ENCODE results near the gene GRHL1. TPM values are rescaled to one million over a fixed set of nuclear protein-coding genes. Genes with fewer than 3 reads are reported as not detected.

GRHL1 gene
- 10.5 and 11.6 TPM in 2 replicates for total RNA-seq (2022)
- percentile 64 among the genes with signal in this experiment for Bru-seq, nascent RNA
- BruChase-seq, experiment 1, labeled RNA remaining after a 2-hour chase: percentile 60 among the genes with signal in this experiment
- BruChase-seq, experiment 2, labeled RNA remaining after a 6-hour chase: percentile 50 among the genes with signal in this experiment
- long read RNA-seq, transcript GRHL1-201 (16 exons, 3,563 nt): major isoform, 11 of 17 reads
- long read RNA-seq, partial matches to known transcripts: 0 of 17 reads
- long read RNA-seq, other reads (novel, unspliced or antisense): 6 of 17 reads

DNA sequence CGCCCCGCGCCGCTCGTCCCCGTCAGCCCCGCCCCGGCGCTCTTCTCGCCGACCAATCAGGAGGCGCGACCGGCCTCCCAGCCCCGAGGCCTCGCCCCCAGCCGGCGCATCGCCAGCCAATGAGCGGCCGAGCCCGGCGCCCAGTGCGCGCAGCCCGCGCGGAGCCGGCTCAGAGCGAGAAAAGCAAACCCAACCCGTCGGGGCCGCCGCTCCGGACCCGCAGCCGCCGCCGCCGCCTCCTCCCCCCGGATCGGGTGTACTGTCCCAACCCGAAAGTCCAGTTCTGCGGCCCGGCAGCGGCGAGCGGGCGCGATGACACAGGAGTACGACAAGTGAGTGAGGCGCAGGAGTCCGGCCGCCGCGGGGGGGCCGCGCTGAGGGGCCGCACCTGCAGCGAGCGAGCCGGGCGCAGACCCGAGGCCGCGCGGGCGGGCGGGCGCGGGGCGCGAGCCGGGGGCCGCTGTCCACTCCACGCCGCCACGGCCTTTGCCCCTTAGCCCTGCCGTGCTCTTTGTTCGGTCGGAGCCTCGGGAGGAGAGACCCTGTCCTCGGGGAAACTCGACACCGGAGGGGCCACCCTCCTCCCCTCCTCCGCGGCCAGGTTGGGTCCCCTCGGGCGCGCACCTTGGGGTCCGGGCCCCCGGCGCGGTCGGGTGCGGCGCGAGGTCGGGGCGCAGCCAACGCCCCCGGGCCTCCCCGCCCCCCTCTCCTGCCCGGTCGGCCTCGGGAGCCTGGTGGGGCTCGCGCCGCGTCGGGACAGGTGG, at the start of gene GRHL1:
GRHL1 (plus strand) TSS at position 172 of the 764 bp plus-strand sequence; CDS start at position 313, 141 bp downstream.
- Mint-ChIP-seq H3K9me3 (ENCODE audit: unreplicated experiment) (no peaks in the 10 kb centered on the region), H3K4me1 (ENCODE audit: low read depth, unreplicated experiment) (peaks cover 14% of the 10 kb centered on the region), H3K27me3 (ENCODE audit: insufficient read depth, unreplicated experiment) (peaks cover 4% of the 10 kb centered on the region), H3K36me3 (ENCODE audit: insufficient read depth, unreplicated experiment) (peaks cover 9% of the 10 kb centered on the region), H3K27ac (ENCODE audit: unreplicated experiment) (peak within 1 kb of the TSS; percentile 7), H3K4me3 (ENCODE audit: unreplicated experiment) (peak within 1 kb of the TSS; percentile 79)
- H3K9me3 ChIP-seq: no peaks in the 10 kb centered on the region
- no peaks in the 10 kb centered on the region; the same call in none of the 2 replicates for H3K36me3 ChIP-seq (ENCODE audit: control insufficient read depth, insufficient read depth, low read length)
- ChIA-PET POLR2A (no interaction called here), CTCF (interaction anchor here (0.6 kb wide), 1 partner anchor 56 kb away, joined by 3 read pairs; no protein-coding TSS in a partner anchor)
- TF ChIP-seq, protein P1, sequence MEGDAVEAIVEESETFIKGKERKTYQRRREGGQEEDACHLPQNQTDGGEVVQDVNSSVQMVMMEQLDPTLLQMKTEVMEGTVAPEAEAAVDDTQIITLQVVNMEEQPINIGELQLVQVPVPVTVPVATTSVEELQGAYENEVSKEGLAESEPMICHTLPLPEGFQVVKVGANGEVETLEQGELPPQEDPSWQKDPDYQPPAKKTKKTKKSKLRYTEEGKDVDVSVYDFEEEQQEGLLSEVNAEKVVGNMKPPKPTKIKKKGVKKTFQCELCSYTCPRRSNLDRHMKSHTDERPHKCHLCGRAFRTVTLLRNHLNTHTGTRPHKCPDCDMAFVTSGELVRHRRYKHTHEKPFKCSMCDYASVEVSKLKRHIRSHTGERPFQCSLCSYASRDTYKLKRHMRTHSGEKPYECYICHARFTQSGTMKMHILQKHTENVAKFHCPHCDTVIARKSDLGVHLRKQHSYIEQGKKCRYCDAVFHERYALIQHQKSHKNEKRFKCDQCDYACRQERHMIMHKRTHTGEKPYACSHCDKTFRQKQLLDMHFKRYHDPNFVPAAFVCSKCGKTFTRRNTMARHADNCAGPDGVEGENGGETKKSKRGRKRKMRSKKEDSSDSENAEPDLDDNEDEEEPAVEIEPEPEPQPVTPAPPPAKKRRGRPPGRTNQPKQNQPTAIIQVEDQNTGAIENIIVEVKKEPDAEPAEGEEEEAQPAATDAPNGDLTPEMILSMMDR (IDR thresholded peaks at IDR 0.05; ENCODE audit: insufficient read depth in 1 of 2, low read depth in 1 of 2, low read length in 1 of 2, severe bottlenecking in 1 of 2, unreplicated experiment in 1 of 2): no peak
- DNase-seq: peak; percentile 92 to 98
- BruUV-seq (replicated peaks): no TSS peak
- peak within 1 kb of the TSS; percentile 86 for H3K4me3 ChIP-seq (ENCODE audit: low read depth, low read length)
- H3K27me3 ChIP-seq (replicated peaks; ENCODE audit: control insufficient read depth, insufficient read depth, low read length): no peaks in the 10 kb centered on the region
- H3K4me1 ChIP-seq: peaks cover 23% of the 10 kb centered on the region
- intact Hi-C loops (cut with micrococcal nuclease; ENCODE audit: unreplicated experiment): loop anchor here (5.0 kb wide), 2 partner anchors 109 to 154 kb away; partner anchors contain the start of gene TAF1B

DNA sequence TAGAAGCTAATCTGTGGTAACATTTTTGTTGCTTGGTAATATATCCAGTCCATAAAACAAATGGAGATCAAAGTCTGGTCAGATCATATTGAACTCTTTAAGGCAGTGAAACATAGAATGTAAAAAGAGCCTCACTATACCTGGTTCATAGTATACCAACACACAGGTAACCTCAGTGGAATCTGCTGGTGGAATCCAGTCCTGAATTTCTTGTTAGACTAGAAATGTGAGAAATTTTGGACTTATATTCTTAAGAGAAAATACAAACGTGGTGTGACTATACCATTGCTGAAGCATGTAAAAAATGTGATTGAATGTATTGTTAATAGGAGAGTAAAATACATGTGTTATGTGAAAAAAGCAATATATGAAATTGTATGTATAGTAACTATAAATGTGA, 46.1 kb upstream of the GRHL1 start:
- no peaks in the 10 kb centered on the region for H3K36me3 Mint-ChIP-seq (ENCODE audit: insufficient read depth, unreplicated experiment)
- no peak overlapping the region for H3K4me3 Mint-ChIP-seq (ENCODE audit: unreplicated experiment)
- ChIA-PET CTCF (interaction anchor here (0.6 kb wide), 1 partner anchor 349 kb away, joined by 4 read pairs; no protein-coding TSS in a partner anchor), POLR2A (no interaction called here)
- intact Hi-C loops (cut with micrococcal nuclease; ENCODE audit: unreplicated experiment): no loop called here
- Histone ChIP-seq H3K9me3 (no peaks in the 10 kb centered on the region), H3K27me3 (replicated peaks; ENCODE audit: control insufficient read depth, insufficient read depth, low read length) (no peaks in the 10 kb centered on the region), H3K36me3 (ENCODE audit: control insufficient read depth, insufficient read depth, low read length) (no peaks in the 10 kb centered on the region), H3K4me1 (no peaks in the 10 kb centered on the region), H3K4me3 (ENCODE audit: low read depth, low read length) (no peak overlapping the region)
- H3K9me3 Mint-ChIP-seq (ENCODE audit: unreplicated experiment): no peaks in the 10 kb centered on the region
- TF ChIP-seq, protein P1 (IDR thresholded peaks at IDR 0.05; ENCODE audit: insufficient read depth in 1 of 2, low read depth in 1 of 2, low read length in 1 of 2, severe bottlenecking in 1 of 2, unreplicated experiment in 1 of 2): no peak
- DNase-seq: peak in 1 of 2 experiments; percentile 18
- BruUV-seq (replicated peaks): no TSS peak
- H3K27me3 Mint-ChIP-seq (ENCODE audit: insufficient read depth, unreplicated experiment): no peaks in the 10 kb centered on the region
- no peaks in the 10 kb centered on the region for H3K4me1 Mint-ChIP-seq (ENCODE audit: low read depth, unreplicated experiment)
- H3K27ac Mint-ChIP-seq (ENCODE audit: unreplicated experiment): no peak overlapping the region

GRCh38 chr2:9907402-9907801, 44.1 kb upstream of the GRHL1 start:
- DNase-seq: no peak
- H3K4me1 Mint-ChIP-seq (ENCODE audit: low read depth, unreplicated experiment): no peaks in the 10 kb centered on the region
- BruUV-seq (replicated peaks): no TSS peak
- no peak overlapping the region for H3K4me3 ChIP-seq (ENCODE audit: low read depth, low read length)
- no peaks in the 10 kb centered on the region for H3K9me3 ChIP-seq
- H3K4me1 ChIP-seq: no peaks in the 10 kb centered on the region
- ChIA-PET POLR2A (no interaction called here), CTCF (no interaction called here)
- TF ChIP-seq, protein P1 (IDR thresholded peaks at IDR 0.05; ENCODE audit: insufficient read depth in 1 of 2, low read depth in 1 of 2, low read length in 1 of 2, severe bottlenecking in 1 of 2, unreplicated experiment in 1 of 2): no peak
- H3K9me3 Mint-ChIP-seq (ENCODE audit: unreplicated experiment): no peaks in the 10 kb centered on the region
- H3K27ac Mint-ChIP-seq (ENCODE audit: unreplicated experiment): no peak overlapping the region
- no peaks in the 10 kb centered on the region for H3K36me3 ChIP-seq (ENCODE audit: control insufficient read depth, insufficient read depth, low read length)
- H3K36me3 Mint-ChIP-seq (ENCODE audit: insufficient read depth, unreplicated experiment): no peaks in the 10 kb centered on the region
- H3K4me3 Mint-ChIP-seq (ENCODE audit: unreplicated experiment): no peak overlapping the region
- intact Hi-C loops (cut with micrococcal nuclease; ENCODE audit: unreplicated experiment): no loop called here
- no peaks in the 10 kb centered on the region for H3K27me3 ChIP-seq (replicated peaks; ENCODE audit: control insufficient read depth, insufficient read depth, low read length)
- no peaks in the 10 kb centered on the region for H3K27me3 Mint-ChIP-seq (ENCODE audit: insufficient read depth, unreplicated experiment)

Measured in Caco-2 (cell line).